HG03565 (cell line): ENCODE results near the gene CDK5RAP1.

ENCODE experiments used
- ATAC-seq: cut with Tn5 transposase; IDR thresholded peaks from one replicate; pipeline ENCODE4 v1.9.1; 2021; ENCODE audit warnings: mild to moderate bottlenecking, moderate library complexity; ENCODE audit not compliant: unreplicated experiment

Gene CDK5RAP1

DNA sequence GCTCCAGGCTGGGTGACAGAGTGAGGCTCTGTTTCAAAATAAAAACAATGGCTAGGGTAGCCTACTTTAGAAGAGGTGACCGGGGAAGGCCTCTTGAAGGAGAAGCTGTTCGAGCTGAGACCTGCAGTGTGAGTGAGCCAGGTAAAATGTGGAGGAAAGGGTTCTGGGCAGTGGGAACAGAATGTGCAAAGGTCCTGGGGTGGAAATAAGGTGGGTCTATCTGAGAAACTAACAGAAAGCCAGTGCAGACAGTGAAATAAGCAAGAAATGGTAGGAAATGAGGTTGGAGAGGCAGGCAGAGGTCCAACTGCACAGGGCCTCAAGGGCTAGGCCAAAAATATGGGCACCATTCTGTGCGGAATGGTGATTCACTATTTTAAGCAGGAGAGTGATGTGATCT is 64.9 kb downstream of the CDK5RAP1 start:
- no peak for ATAC-seq

DNA sequence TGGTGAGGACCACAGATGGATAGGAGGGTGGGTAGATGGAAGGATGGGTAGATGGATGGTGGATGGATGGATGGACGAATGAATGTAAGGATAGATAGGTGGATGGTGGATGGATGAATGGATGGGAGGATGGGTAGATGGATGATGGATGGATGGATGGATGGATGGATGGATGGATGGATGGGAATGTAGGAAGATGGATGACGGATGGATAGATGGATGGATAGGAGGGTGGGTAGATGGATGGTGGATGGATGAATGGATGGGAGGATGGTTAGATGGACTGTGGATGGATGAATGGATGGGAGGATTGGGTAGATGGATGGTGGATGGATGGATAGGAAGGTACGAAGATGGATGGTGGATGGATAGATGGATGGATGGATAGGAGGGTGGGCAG is 67.2 kb downstream of the CDK5RAP1 start:
- no peak for ATAC-seq

DNA sequence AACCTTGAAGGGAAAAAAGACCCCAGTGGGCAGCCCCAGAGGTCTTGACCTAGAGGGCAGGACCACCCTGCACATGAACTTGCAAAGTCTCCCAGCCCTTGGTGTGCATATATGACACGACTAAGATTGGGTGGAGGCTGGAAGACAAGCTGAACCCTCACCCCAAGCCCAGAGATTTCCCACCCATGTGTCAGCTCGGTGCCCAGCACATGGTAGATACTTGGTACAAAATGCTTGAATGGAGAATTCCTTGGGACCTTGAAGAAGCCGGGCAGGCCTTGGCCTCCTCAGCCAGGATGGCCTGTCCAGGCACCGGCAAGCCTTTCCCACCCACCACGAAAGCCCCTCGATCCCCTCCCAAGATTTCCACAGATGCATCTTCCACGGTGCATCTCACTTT is 67.7 kb downstream of the CDK5RAP1 start:
- no peak for ATAC-seq

DNA sequence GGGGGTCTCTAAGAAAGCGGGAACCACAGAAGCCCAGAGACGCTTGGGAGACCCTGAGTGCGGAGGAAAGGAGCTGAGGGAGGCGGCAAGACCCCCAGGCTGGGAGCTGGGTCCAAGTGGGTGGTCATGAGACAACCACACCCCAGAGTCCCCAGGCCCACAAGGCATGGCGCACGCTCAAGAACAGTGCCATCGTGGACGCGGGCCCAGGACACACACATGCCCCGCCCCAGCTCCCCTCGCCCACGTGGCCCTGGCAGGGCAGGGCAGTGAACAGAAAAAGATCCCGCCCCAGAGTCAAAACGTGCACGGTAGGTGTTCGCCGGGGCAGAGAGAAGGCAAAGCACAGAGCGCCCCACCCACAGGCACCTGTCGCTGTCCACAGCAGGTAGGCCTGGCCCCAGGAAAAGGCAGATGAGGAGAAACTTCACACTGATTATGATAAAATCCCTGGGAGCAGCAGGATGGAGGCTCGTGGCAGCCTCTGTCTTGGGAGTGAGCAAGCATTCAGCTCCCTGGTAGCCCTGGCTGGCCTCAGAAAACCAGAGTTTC is 68.3 kb downstream of the CDK5RAP1 start:
- no peak for ATAC-seq

DNA sequence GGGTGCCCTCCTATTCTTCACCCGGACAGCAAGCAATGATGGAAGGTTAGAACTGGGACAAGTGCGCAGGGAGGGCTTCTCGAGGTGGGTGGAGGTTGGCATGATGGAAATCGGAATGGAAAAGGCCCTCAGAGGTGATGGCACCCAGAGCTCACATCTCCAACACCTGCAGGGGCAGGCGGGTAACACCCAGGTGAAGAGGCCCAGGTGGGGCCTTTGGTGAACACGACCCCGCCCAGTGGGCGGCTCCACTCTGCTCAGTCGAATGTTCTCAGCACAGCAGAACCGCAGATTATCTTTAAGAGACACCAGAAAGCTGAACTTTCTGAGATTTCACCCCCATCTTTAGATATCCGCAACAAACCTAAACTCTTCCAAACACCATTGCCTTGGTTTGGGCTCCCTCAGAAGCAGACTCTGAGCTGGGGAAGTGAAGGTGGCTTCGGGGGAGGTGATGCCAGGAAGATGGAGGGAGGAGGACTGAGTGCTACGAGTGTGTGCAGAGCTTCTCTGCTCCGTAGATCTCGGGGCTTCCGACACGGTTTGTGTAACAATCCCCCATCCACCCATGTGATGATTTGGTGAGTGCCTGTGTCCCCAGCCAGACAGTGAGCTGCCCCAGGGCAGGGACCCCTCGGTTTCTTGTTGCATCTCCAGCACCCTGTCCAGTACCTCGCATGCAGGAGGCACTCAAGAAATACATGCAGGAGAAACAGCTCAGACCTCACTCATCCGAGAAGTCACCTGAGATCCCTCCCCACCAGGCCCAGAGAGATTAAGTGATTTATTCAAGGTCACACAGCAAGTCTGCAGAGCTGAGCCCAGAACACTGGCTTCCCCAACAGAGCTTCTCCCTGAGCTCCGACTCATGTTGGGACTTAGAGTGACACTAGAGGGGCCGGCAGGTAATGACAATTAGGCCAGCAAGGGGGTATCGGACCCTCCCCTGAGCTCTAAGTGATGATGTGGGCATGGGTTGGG is 72.9 kb downstream of the CDK5RAP1 start:
- ATAC-seq, result no peak

DNA sequence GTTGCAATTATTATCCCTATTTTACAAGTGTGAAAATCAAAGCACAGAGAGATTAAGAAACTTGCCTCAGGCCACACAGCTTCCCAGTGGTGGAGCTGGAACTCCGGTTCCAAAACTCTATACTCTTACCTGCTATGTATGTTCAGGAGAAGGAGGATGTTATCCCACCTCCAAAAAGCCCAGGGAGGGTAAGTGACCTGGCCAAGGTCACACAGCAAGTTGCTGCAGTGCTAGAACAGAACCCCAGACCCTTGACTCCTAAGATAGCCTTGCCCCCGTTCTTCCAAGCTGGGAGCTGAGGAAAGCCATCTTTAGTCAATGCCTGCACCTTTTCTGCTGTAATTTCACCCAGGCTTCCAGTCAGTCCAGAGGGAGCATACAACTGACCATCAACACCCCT is 76.0 kb downstream of the CDK5RAP1 start:
- ATAC-seq, result no peak

DNA sequence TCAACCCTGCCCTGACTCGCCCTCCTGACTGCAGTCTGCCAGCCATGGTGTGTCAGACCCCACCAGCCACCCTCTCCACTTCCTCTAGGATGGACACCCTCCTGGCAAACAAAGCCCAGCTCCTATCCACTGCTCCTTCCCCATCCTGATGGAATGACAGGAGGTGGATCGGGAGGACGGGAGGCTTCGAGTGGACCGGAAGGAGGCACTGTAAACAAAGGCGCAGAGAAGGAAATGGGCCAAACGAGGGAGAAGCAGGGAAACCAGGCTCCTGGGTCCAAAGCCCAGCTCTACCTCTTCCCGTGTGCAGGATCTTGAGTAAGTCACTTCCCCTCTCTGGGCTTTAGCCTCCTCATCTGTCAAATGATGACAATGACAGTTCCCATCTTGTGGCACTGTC is 78.1 kb downstream of the CDK5RAP1 start:
- ATAC-seq, result no peak

DNA sequence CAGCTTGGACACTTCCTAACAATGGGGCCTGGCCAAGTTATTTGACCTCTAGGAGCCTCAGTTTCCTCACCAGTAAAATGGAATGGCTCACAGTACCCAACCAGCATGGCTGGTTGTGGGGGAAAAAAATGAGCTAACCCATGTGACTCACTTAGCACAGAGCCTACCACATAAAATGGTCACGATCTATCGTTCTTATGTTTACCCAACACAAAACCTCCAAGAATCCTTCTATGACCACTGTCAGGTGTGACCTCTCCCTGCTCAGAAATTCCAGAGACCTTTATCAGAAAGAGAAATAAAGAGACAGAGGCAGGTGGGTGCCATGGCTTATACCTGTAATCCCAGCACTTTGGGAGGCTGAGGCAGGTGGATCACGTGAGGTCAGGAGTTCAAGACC is 78.9 kb downstream of the CDK5RAP1 start:
- ATAC-seq, result no peak

DNA sequence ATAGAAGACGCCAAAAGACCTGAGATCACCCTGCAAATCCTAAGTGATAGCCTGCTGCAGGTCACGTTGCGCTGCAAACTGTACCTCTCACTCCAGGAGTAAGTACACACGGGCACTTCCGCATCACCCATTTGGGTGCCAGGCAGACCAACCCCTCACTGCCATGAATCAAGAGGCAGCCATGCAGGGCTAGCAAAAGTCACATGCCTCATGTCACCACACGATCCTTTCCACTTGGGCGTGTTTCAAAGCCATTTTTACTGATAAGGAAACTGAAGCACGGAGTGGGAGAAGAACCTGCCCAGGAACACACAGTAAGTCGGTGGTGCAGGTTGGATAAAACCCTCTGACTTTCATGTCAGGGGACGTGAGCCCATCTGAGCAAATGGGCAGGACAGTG is 81.3 kb downstream of the CDK5RAP1 start:
- ATAC-seq, result no peak

DNA sequence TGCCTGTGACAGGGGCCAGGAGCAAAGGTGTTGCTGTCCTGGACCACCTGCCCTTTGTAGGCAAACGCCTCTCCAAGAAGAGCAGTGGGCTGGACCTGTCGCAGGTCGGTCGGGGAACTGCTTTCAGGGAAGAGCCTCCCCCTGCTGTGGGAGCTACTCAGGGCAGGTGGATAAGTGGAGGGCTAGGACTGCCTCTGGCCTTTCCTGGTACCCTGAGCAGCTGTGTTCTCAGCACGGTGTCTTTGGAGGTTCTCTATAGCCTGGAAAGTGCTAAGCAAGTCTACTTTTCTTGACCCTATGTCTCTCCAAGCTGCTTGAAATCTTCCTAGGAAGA is 83.3 kb downstream of the CDK5RAP1 start:
- no peak for ATAC-seq

DNA sequence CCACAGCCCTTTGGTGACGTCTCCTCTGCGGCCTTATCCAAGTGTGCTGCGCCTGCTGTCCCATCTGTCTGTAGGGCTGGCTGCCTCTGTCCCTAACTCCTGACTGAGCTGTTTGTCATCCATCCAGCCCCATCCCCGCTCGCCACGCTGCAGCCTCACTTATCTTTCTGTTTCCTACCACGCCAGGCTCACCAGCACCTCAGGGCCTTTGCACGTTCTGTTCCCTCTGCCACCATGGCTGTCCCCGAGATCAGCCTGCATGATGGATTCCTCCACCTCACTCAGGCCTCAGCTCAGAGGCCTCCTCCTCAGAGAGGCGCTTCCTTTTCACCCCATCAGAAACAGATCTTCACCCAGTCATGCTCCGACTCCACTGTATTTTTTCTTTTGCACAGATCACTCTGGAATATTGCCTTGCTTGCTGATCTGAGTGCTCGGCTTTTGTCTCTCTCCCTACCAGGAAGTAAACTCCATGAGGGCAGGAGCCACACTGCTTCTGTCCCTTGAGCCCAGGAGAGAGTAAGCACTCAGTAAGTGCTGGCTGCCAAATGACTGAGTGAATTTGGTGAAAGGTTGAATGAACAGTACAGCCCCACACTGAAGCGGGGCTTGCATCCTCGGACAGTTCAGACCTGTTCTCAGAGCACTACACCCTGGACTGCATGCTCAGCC is 83.8 kb downstream of the CDK5RAP1 start:
- ATAC-seq, result no peak

DNA sequence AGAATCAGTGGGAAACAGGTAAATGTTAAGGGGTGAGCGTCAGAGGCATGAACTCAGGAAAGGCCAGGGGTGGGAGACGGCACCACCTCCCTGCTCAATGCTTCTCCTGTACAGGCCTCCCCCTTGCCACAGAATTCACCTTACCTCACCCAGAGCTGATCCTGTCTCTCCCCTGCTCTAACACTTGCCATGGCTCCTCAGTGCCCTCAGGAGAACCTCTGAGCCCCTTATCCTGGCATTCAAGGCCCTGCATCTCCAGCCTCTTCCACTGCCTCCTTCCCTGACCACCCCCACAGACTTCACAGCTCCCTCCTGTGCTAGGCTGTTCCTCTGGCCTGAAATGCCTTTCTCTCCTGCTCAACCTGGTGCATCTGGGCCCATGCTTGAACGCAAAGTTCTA is 84.4 kb downstream of the CDK5RAP1 start:
- no peak for ATAC-seq

DNA sequence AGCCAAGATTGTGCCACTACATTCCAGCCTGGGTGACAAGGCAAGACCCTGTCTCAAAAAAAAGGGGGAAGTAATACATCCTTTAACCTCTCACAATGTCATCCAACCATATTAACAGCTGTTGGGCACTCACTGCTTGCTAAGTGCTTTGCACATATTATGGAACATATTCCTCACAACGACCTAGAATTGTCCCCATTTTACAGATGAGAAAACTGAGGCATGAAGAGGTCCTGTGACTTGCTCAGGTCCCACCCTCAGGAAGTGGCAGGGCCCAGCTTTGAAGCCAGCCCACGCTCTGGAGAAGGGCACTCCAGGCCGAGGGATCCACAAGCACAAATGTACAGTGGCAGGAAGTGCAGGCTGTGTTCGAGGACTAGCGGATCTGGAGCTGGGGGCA is 85.0 kb downstream of the CDK5RAP1 start:
- no peak for ATAC-seq

DNA sequence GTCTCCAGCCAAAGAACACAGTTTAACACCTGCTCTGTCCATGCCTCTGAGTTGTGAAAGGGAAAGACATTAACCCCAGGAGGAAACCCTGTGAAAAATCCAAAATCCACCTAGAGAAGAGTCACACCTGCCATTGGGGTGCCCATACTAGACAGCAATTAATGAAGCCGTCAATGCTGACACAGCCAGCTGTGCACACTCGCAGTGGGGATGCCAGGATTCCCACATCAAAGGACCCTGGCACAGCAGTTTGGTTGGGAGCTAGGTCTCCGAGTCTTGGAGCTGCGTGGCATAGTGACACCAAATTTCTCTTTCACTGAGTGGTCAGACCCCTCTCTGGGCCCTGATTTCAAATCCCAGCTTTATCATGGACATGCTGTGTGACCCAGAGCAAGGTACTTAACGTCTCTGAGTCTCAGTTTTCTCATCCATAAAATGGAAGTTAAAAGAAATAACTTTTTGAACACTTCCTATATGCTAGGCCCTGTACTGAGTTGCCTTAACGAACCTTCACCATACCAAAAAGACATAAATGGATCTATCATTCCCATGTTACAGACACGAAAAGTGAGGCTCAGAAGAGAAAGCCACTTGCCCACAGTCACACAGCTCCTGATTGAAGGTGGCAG is 87.5 kb downstream of the CDK5RAP1 start:
- ATAC-seq, result no peak

DNA sequence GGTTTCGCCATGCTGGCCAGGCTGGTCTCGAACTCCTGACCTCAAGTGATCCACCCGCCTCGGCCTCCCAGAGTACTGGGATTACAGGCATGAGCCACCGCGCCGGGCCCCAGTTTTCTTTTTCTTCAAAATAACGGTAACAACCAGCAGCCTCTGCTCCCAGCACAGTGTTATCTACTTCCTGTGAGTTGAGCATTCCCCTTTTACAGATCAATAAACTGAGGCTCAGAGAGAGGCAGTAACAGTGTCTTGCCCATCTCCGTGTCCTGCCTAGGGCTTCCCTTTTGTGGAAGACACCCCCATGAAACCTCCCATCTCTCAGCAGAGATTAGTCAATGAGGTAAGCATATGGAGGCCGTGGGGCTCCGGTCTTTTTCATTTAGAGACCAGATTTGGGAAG is 88.7 kb downstream of the CDK5RAP1 start:
- ATAC-seq, result no peak

DNA sequence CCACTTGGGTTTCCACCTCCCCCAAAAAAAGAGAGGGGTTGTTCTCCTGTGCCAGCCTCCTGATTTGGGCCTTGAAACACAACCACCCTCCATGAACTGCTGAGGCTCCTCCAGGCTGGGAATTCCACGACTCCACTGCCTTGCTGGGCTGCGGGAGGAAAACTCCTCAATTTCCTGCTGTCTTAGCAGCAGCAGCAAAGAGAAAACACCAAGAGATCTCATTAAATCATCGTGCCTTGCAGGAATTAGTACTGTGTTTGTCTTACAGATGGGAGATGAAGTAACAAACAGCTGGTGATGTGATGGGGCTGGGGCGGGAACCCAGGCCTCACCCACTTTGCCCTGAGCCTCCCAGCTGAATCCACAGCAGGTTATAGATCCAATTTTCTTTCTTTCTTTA is 89.3 kb downstream of the CDK5RAP1 start:
- no peak for ATAC-seq

DNA sequence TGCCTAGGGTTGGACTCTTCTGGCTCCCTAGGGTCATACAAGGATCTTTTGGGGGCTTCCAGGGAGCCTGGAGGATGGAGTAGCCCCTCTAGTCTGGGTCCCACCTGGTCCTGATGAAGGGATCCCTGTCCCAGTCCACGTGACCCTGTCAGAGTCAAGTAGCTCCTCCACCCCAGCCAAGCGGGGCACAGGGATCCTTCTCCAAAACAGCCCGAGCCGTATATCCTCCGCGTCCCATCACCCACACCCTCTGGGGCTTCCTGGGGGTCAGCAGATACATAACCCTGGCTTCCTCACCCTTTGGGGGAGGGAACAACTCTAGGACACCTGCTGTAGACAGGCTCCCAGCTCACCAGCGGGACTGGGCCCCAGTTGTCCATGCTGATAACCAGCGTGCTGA is 90.3 kb downstream of the CDK5RAP1 start:
- no peak for ATAC-seq

DNA sequence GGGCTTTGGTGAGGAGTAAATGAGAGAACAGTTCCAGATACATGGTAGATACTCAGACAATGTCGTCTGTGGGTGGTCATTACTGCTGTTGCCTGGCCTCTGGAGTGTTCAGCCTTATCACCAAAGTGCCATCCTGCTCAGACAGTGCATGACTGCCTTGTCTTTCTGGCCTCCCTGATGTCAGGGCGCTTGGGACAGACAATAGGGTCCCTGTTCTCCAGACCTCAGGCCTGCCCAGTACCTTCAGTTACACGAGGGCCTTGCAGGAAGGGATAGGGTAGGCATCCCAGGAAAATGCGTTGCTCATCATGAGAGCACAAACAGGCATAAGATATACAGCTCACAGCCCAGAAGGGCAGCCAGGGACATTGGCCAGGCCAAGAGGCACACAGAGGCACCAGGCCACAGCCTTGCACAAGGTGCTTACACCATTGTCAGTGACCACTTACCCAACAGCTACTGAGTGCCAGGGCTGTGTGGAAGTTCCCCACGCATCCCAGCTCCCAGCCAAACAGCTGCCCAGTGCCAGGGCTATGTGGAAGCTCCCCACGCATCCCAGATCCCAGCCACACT is 90.9 kb downstream of the CDK5RAP1 start:
- no peak for ATAC-seq

DNA sequence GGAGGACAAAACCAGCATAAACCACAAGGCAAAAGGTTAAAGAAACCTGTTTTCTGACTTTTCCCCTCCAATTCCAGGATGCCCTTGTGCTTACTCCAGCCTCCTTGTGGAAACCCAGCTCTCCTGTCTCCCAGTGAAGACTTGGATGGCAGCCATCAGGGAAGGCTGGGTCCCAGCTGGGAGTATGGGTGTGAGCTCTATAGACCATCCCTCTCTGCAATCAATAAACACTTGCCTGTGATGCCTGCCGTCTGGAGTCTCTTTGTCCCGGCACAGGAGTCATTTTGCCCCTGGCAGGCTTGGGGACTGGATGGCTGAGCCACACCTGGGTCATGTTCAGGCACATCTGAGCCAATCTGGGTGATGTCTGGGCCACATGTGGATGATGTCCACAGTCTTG is 91.7 kb downstream of the CDK5RAP1 start:
- ATAC-seq, result no peak
